ENCODE data around the gene ATP8A2.

GRCh38 chr13:26022538-26023292, 650.9 kb downstream of the ATP8A2 start:
- no peak for TF ChIP-seq CTCF (IDR thresholded peaks at IDR 0.05)
- no peak for TF ChIP-seq POLR2AphosphoS5 (IDR thresholded peaks at IDR 0.05; ENCODE audit: low read depth, low read length)
- no peak for TF ChIP-seq TCF7L2 (IDR thresholded peaks at IDR 0.05; ENCODE audit: low read depth, low read length)
- no peak for TF ChIP-seq SIN3A (IDR thresholded peaks at IDR 0.05; ENCODE audit: borderline replicate concordance, insufficient read depth, low read depth, low read length)
- no peak for TF ChIP-seq REST (IDR thresholded peaks at IDR 0.05; ENCODE audit: insufficient read depth in 1 of 2, low read depth in 2 of 2, low read length in 1 of 2)

All from Panc1 (cell line).